ENCODE results near the gene GPR173. TPM values are rescaled to one million over a fixed set of nuclear protein-coding genes. Genes with fewer than 3 reads are reported as not detected.

GPR173 gene
- total and polyA plus RNA-seq, 2 donors from 2014 or later, result 1.7 to 5.4 TPM

- Histone ChIP-seq H3K9ac (ENCODE audit: low read length in 3 of 3) (peak overlapping the region in 1 of 3 donors; percentile 74), H3K36me3 (ENCODE audit: control insufficient read depth in 2 of 3, insufficient read depth in 3 of 3, low read length in 3 of 3) (no peaks in the 10 kb centered on the region), H3K27me3 (ENCODE audit: control insufficient read depth, insufficient read depth, low read length) (peaks cover 6% of the 10 kb centered on the region), H3K4me3 (ENCODE audit: low read length in 3 of 3) (peak overlapping the region; percentile 64 to 83 (median 80)), H3K27ac (ENCODE audit: low read depth in 2 of 2, low read length in 2 of 2) (no peak overlapping the region), H3K9me3 (ENCODE audit: control insufficient read depth in 2 of 3, insufficient read depth in 1 of 3, low read length in 3 of 3) (no peaks in the 10 kb centered on the region), H3K4me1 (ENCODE audit: control insufficient read depth in 2 of 3, insufficient read depth in 2 of 3, low read depth in 1 of 3, low read length in 3 of 3) (peaks cover 0 to 3% (median 0%) of the 10 kb centered on the region in 3 donors)
- FAIRE-seq (peak; percentile 6), DNase-seq (peak; percentile 58 to 87 (median 83))
- intact Hi-C loops (cut with DNase I), result no loop called here
- TF ChIP-seq CTCF (IDR thresholded peaks at IDR 0.05; ENCODE audit: borderline replicate concordance, extremely low read depth, insufficient read depth), result peak; percentile 57
Measured at GRCh38 chrX:53071604-53072417, 23.2 kb downstream of the GPR173 start.

- Histone ChIP-seq H3K9ac (ENCODE audit: low read length in 3 of 3) (no peak overlapping the region), H3K4me3 (ENCODE audit: low read length in 3 of 3) (no peak overlapping the region), H3K27ac (ENCODE audit: low read depth in 2 of 2, low read length in 2 of 2) (peak overlapping the region in 1 of 2 donors; percentile 28), H3K4me1 (ENCODE audit: control insufficient read depth in 2 of 3, insufficient read depth in 2 of 3, low read depth in 1 of 3, low read length in 3 of 3) (peaks cover 0 to 3% (median 0%) of the 10 kb centered on the region in 3 donors), H3K9me3 (ENCODE audit: control insufficient read depth in 2 of 3, insufficient read depth in 1 of 3, low read length in 3 of 3) (no peaks in the 10 kb centered on the region), H3K36me3 (ENCODE audit: control insufficient read depth in 2 of 3, insufficient read depth in 3 of 3, low read length in 3 of 3) (no peaks in the 10 kb centered on the region), H3K27me3 (ENCODE audit: control insufficient read depth, insufficient read depth, low read length) (peaks cover 6% of the 10 kb centered on the region)
- intact Hi-C loops (cut with DNase I), result no loop called here
- FAIRE-seq, result no peak
- peak in 1 of 5 donors; percentile 40 for DNase-seq
- no peak for TF ChIP-seq CTCF (IDR thresholded peaks at IDR 0.05; ENCODE audit: borderline replicate concordance, extremely low read depth, insufficient read depth)
Measured at GRCh38 chrX:53072418-53073114, 24.0 kb downstream of the GPR173 start.

GRCh38 chrX:53073115-53073586 lies 24.6 kb downstream of the GPR173 start:
- no peak for TF ChIP-seq CTCF (IDR thresholded peaks at IDR 0.05; ENCODE audit: borderline replicate concordance, extremely low read depth, insufficient read depth)
- no peak for FAIRE-seq
- Histone ChIP-seq H3K27ac (ENCODE audit: low read depth in 2 of 2, low read length in 2 of 2) (no peak overlapping the region), H3K4me3 (ENCODE audit: low read length in 3 of 3) (no peak overlapping the region), H3K9me3 (ENCODE audit: control insufficient read depth in 2 of 3, insufficient read depth in 1 of 3, low read length in 3 of 3) (no peaks in the 10 kb centered on the region), H3K27me3 (ENCODE audit: control insufficient read depth, insufficient read depth, low read length) (peaks cover 6% of the 10 kb centered on the region), H3K36me3 (ENCODE audit: control insufficient read depth in 2 of 3, insufficient read depth in 3 of 3, low read length in 3 of 3) (no peaks in the 10 kb centered on the region), H3K4me1 (ENCODE audit: control insufficient read depth in 2 of 3, insufficient read depth in 2 of 3, low read depth in 1 of 3, low read length in 3 of 3) (peaks cover 0 to 3% (median 0%) of the 10 kb centered on the region in 3 donors), H3K9ac (ENCODE audit: low read length in 3 of 3) (no peak overlapping the region)
- intact Hi-C loops (cut with DNase I), result no loop called here
- peak in 3 of 5 donors; percentile 15 to 42 (median 33) for DNase-seq

All from kidney (tissue), 14 donors.